HG03432 (cell line): ENCODE measurements around the gene C16orf74.

Source experiments
- ATAC-seq: cut with Tn5 transposase; IDR thresholded peaks from one replicate; pipeline ENCODE4 v1.9.1; 2021; ENCODE audit warnings: mild to moderate bottlenecking, moderate library complexity; ENCODE audit not compliant: unreplicated experiment

C16orf74 gene

DNA sequence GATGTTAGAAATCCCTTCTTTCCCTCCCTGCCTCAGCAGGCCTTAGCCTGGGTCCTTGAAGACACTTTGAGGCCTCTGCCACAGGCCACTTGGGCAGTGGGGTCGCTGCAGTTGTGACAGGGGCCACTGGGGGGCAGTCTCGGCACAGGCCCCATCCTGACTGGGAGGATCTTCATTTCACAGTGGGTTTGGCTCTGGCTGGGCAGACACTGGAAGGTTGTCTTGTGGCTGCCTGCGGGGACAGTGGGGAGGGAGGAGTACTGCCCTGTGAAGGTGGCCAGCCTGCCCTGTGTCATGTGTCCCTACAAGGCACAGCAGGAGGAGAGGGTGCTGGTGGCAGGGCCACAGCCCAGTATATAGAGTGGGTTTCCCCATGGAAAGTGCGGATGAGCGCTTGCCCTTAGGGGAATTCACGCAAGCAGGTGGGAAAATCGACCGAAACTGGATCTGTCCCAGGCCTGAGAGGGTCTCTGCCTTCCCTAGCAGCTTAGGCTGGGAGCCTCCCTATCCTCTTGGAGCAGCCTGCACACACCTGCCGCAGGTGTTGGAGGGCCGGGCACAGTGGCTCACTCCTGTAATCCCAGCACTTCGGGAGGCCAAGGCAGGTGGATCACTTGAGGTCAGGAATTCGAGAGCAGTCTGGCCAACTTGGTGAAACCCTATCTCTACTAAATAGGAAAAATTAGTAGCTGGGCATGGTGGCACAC, 90.9 kb downstream of the C16orf74 start:
- ATAC-seq: no peak

- ATAC-seq: no peak
These were observed 91.6 kb downstream of the C16orf74 start for GRCh38 chr16:85659336-85659735.

- no peak for ATAC-seq
These were observed 92.2 kb downstream of the C16orf74 start for GRCh38 chr16:85658504-85659326.

GRCh38 chr16:85657996-85658395, 92.9 kb downstream of the C16orf74 start:
- no peak for ATAC-seq
